WTC11 (cell line): ENCODE data around the gene DGKQ. TPM values are rescaled to one million over a fixed set of nuclear protein-coding genes. Genes with fewer than 3 reads are reported as not detected.

Experiments
- ATAC-seq: fragments of 200-7000 bp; cut with Tn5 transposase; 2 replicates; pipeline ENCODE4 v1.10.0; 2021; ENCODE audit warnings: mild to moderate bottlenecking, moderate library complexity
- CTCF ChIA-PET: fragments of 300-600 bp; sonication (Branson Sonifier 250); formaldehyde crosslinking; loops from one replicate; lab custom pipeline; 2021; ENCODE audit warnings: antibody characterized with exemption; lab: Charles Lee
- POLR2A ChIA-PET: fragments of 350-600 bp; sonication (Branson Sonifier 250); formaldehyde crosslinking; loops from one replicate; lab custom pipeline; 2021; ENCODE audit warnings: antibody characterized with exemption; lab: Charles Lee
- DNase-seq: peaks from one replicate; pipeline ENCODE4 v3.0.0; 2021; ENCODE audit warnings: low spot score
- H3K27ac Mint-ChIP-seq: 2 replicates; pipeline ENCODE4 v1.8.0; 2021; ENCODE audit warnings: mixed read lengths
- H3K27me3 Mint-ChIP-seq: 2 replicates; pipeline ENCODE4 v1.8.0; 2021; ENCODE audit warnings: low read depth, mild to moderate bottlenecking, moderate library complexity, mixed read lengths
- H3K36me3 Mint-ChIP-seq: 2 replicates; pipeline ENCODE4 v1.8.0; 2021; ENCODE audit warnings: mixed read lengths
- H3K4me1 Mint-ChIP-seq: 2 replicates; pipeline ENCODE4 v1.8.0; 2022; ENCODE audit warnings: mixed read lengths
- H3K4me3 Mint-ChIP-seq: 2 replicates; pipeline ENCODE4 v1.8.0; 2021; ENCODE audit warnings: mild to moderate bottlenecking, moderate library complexity, mixed read lengths
- H3K9me3 Mint-ChIP-seq: 2 replicates; pipeline ENCODE4 v1.8.0; 2021; ENCODE audit warnings: mixed read lengths
- ATF1 ChIP-seq: sonication (generic); formaldehyde crosslinking; IDR thresholded peaks from 2 replicates; pipeline ENCODE4 v1.8.1; 2023; ENCODE audit warnings: mild to moderate bottlenecking, moderate library complexity, missing genetic modification reagents
- CBFB ChIP-seq: sonication (generic); formaldehyde crosslinking; IDR thresholded peaks from 2 replicates; pipeline ENCODE4 v1.8.1; 2022; ENCODE audit warnings: mild to moderate bottlenecking, low read depth, missing genetic modification reagents
- FOXK1 ChIP-seq: sonication (generic); formaldehyde crosslinking; IDR thresholded peaks from 2 replicates; pipeline ENCODE4 v1.8.0; 2022; ENCODE audit warnings: mild to moderate bottlenecking, moderate library complexity, missing genetic modification reagents
- MYBL2 ChIP-seq: sonication (generic); formaldehyde crosslinking; IDR thresholded peaks from 2 replicates; pipeline ENCODE4 v1.8.1; 2023; ENCODE audit warnings: mild to moderate bottlenecking, moderate library complexity, missing genetic modification reagents
- NFE2L1 ChIP-seq: sonication (generic); formaldehyde crosslinking; IDR thresholded peaks from 2 replicates; pipeline ENCODE4 v1.8.1; 2023; ENCODE audit warnings: missing genetic modification reagents
- TCF7 ChIP-seq: sonication (generic); formaldehyde crosslinking; IDR thresholded peaks from 2 replicates; pipeline ENCODE4 v1.8.0; 2022; ENCODE audit warnings: mild to moderate bottlenecking, low read depth, missing genetic modification reagents, moderate library complexity
- ZNF263 ChIP-seq: sonication (generic); formaldehyde crosslinking; IDR thresholded peaks from 2 replicates; pipeline ENCODE4 v1.8.1; 2022; ENCODE audit warnings: low read depth, mild to moderate bottlenecking, moderate library complexity, missing genetic modification reagents
- ZNF423 ChIP-seq: fragments of 250-450 bp; sonication (Bioruptor Pico); IDR thresholded peaks from 2 replicates; pipeline ENCODE4 v2.1.2; 2022; ENCODE audit warnings: mild to moderate bottlenecking, moderate library complexity
- total RNA-seq: library from RNA; stranded (reverse); gene quantifications from 3 replicates; pipeline ENCODE4 v1.2.3, GENCODE V29; 2021
- TF ChIP-seq, protein P1 (sequence below): sonication (generic); formaldehyde crosslinking; IDR thresholded peaks from 2 replicates; pipeline ENCODE4 v1.8.1; 2023; ENCODE audit warnings: mild to moderate bottlenecking, moderate library complexity, missing genetic modification reagents
- TF ChIP-seq, protein P2 (sequence below): sonication (generic); formaldehyde crosslinking; IDR thresholded peaks from 2 replicates; pipeline ENCODE4 v1.8.1; 2023; ENCODE audit warnings: mild to moderate bottlenecking, missing genetic modification reagents, borderline replicate concordance
- TF ChIP-seq, protein P3 (sequence below): sonication (generic); formaldehyde crosslinking; conservative IDR thresholded peaks from 2 replicates; pipeline ENCODE4 v1.8.1; 2023; ENCODE audit warnings: mild to moderate bottlenecking, low read depth, missing genetic modification reagents, moderate library complexity
- TF ChIP-seq, protein P4 (sequence below): sonication (generic); formaldehyde crosslinking; IDR thresholded peaks from 2 replicates; pipeline ENCODE4 v1.8.0; 2023; ENCODE audit warnings: mild to moderate bottlenecking, missing genetic modification reagents
- TF ChIP-seq, protein P5 (sequence below): fragments of 250-450 bp; sonication (Bioruptor Pico); IDR thresholded peaks from 2 replicates; pipeline ENCODE4 v1.9.0; 2021; ENCODE audit warnings: moderate library complexity, mild to moderate bottlenecking, inconsistent platforms, borderline replicate concordance

DGKQ gene
- total RNA-seq, 1 experiment from 2014 or later, result 19.3 TPM

DNA sequence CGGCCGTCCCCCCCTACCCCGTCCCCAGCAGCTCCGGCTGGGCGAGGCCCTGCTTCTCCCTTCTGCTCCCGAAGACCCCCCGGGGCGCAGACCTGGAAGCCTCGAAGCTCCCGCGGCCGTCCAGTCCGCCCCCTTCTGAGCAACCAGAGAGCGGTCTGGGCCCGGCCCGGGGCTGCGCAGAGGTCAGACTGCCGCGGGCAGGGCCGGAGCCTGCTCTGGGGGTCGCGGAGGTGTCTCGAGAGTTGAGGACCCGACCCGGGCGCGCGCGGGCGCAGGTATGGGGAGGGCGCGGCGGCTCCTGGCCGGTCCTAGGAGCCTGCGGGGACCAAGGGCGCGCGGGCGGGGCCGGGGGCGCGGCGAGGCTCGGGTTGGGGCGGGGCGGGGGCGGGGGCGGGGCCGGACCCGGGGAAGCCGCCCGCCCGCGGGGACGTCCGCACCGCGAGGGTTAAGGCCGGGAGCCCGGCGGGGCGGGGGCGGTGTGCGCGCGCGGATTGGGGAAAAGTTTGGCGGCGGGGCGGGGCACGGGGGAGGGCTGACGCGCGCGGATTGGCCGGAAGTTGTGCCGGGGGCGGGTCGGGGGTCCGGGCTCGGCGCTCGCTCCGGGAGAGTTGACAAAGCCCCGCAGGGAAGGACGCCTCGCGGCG lies 37.8 kb upstream of the DGKQ start, which contains the start of gene FGFRL1:
TSS of gene FGFRL1 (plus strand) at position 605 of the 644 bp plus-strand sequence. CDS start 860 bp downstream, outside the sequence.
- Mint-ChIP-seq H3K4me1 (peaks cover 10% of the 10 kb centered on the region), H3K27ac (no peak within 1 kb of the TSS), H3K9me3 (peaks cover 7% of the 10 kb centered on the region; the same call in 1 of the 2 replicates), H3K4me3 (peak within 1 kb of the TSS; percentile 66), H3K27me3 (peaks cover 43% of the 10 kb centered on the region), H3K36me3 (no peaks in the 10 kb centered on the region)
- TF ChIP-seq CBFB (CRISPR knock-in tag) (no peak), ZNF423 (peak; percentile 75)
- peak; percentile 88 for DNase-seq
- ChIA-PET CTCF (interaction anchor here (0.6 to 1.6 kb wide), 6 partner anchors 8 to 85 kb away, joined by 3 to 8 read pairs (median 3); partner anchors contain the start of gene IDUA), POLR2A (no interaction called here)
- ATAC-seq, result peak; percentile 43

DNA sequence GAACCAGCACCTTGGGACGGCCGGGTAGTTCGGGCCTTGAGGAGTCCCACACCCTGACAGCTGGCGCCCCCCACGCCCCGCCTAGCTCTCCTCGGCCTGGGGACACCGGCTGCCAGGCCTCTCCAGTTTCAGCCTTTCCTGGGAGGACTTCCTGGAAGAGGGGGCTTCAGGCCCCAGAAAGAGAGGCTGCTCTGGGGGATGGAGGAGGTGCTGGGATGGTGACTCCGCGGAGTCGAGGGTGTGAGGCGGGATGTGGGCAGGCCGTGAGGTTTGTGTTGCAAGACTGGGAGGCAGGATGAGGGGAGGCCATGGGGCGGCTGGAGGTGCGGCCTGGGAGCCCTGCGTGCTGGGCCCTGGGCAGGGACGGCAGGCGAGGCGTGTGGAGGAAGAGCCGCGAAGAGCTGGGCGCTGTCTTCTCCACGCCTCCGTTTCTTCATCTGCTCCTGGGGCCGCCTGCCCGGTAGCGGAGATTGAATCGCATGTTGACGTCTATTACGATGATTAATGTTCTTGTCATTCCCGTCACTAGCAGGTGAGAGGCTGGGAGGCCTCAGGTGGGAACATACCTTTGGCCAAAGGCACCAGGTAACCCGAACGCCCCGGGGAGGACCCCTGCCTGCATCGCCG lies 37.1 kb upstream of the DGKQ start:
- ChIA-PET POLR2A (no interaction called here), CTCF (interaction anchor here (0.6 to 1.6 kb wide), 10 partner anchors 9 to 320 kb away, joined by 3 to 8 read pairs (median 3); partner anchors contain the start of genes DGKQ and IDUA)

More for the DNA sequence above, 37.1 kb upstream of the DGKQ start:
- ATAC-seq (peak; percentile 2), DNase-seq (peak; percentile 40)
- Mint-ChIP-seq H3K27me3 (peaks cover 50% of the 10 kb centered on the region), H3K27ac (no peak overlapping the region), H3K4me1 (peaks cover 10% of the 10 kb centered on the region), H3K4me3 (peak overlapping the region; percentile 66), H3K36me3 (no peaks in the 10 kb centered on the region), H3K9me3 (peaks cover 7% of the 10 kb centered on the region; the same call in 1 of the 2 replicates)
- peak; percentile 40; the same call in 1 of the 2 replicates for TF ChIP-seq ZNF263 (CRISPR knock-in tag)
- TF ChIP-seq, protein P1, sequence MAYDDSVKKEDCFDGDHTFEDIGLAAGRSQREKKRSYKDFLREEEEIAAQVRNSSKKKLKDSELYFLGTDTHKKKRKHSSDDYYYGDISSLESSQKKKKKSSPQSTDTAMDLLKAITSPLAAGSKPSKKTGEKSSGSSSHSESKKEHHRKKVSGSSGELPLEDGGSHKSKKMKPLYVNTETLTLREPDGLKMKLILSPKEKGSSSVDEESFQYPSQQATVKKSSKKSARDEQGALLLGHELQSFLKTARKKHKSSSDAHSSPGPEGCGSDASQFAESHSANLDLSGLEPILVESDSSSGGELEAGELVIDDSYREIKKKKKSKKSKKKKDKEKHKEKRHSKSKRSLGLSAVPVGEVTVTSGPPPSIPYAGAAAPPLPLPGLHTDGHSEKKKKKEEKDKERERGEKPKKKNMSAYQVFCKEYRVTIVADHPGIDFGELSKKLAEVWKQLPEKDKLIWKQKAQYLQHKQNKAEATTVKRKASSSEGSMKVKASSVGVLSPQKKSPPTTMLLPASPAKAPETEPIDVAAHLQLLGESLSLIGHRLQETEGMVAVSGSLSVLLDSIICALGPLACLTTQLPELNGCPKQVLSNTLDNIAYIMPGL (CRISPR knock-in tag), result 0 out of 2 replicates have a peak, but pooled peaks have one; percentile 19
- TF ChIP-seq, protein P2, sequence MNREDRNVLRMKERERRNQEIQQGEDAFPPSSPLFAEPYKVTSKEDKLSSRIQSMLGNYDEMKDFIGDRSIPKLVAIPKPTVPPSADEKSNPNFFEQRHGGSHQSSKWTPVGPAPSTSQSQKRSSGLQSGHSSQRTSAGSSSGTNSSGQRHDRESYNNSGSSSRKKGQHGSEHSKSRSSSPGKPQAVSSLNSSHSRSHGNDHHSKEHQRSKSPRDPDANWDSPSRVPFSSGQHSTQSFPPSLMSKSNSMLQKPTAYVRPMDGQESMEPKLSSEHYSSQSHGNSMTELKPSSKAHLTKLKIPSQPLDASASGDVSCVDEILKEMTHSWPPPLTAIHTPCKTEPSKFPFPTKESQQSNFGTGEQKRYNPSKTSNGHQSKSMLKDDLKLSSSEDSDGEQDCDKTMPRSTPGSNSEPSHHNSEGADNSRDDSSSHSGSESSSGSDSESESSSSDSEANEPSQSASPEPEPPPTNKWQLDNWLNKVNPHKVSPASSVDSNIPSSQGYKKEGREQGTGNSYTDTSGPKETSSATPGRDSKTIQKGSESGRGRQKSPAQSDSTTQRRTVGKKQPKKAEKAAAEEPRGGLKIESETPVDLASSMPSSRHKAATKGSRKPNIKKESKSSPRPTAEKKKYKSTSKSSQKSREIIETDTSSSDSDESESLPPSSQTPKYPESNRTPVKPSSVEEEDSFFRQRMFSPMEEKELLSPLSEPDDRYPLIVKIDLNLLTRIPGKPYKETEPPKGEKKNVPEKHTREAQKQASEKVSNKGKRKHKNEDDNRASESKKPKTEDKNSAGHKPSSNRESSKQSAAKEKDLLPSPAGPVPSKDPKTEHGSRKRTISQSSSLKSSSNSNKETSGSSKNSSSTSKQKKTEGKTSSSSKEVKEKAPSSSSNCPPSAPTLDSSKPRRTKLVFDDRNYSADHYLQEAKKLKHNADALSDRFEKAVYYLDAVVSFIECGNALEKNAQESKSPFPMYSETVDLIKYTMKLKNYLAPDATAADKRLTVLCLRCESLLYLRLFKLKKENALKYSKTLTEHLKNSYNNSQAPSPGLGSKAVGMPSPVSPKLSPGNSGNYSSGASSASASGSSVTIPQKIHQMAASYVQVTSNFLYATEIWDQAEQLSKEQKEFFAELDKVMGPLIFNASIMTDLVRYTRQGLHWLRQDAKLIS (CRISPR knock-in tag), result no peak
- TF ChIP-seq TCF7 (CRISPR knock-in tag), result no peak
- TF ChIP-seq, protein P3, sequence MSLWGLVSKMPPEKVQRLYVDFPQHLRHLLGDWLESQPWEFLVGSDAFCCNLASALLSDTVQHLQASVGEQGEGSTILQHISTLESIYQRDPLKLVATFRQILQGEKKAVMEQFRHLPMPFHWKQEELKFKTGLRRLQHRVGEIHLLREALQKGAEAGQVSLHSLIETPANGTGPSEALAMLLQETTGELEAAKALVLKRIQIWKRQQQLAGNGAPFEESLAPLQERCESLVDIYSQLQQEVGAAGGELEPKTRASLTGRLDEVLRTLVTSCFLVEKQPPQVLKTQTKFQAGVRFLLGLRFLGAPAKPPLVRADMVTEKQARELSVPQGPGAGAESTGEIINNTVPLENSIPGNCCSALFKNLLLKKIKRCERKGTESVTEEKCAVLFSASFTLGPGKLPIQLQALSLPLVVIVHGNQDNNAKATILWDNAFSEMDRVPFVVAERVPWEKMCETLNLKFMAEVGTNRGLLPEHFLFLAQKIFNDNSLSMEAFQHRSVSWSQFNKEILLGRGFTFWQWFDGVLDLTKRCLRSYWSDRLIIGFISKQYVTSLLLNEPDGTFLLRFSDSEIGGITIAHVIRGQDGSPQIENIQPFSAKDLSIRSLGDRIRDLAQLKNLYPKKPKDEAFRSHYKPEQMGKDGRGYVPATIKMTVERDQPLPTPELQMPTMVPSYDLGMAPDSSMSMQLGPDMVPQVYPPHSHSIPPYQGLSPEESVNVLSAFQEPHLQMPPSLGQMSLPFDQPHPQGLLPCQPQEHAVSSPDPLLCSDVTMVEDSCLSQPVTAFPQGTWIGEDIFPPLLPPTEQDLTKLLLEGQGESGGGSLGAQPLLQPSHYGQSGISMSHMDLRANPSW (CRISPR knock-in tag), result no peak
- TF ChIP-seq, protein P4, sequence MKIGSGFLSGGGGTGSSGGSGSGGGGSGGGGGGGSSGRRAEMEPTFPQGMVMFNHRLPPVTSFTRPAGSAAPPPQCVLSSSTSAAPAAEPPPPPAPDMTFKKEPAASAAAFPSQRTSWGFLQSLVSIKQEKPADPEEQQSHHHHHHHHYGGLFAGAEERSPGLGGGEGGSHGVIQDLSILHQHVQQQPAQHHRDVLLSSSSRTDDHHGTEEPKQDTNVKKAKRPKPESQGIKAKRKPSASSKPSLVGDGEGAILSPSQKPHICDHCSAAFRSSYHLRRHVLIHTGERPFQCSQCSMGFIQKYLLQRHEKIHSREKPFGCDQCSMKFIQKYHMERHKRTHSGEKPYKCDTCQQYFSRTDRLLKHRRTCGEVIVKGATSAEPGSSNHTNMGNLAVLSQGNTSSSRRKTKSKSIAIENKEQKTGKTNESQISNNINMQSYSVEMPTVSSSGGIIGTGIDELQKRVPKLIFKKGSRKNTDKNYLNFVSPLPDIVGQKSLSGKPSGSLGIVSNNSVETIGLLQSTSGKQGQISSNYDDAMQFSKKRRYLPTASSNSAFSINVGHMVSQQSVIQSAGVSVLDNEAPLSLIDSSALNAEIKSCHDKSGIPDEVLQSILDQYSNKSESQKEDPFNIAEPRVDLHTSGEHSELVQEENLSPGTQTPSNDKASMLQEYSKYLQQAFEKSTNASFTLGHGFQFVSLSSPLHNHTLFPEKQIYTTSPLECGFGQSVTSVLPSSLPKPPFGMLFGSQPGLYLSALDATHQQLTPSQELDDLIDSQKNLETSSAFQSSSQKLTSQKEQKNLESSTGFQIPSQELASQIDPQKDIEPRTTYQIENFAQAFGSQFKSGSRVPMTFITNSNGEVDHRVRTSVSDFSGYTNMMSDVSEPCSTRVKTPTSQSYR (CRISPR knock-in tag), result no peak
- peak; percentile 24; the same call in 1 of the 2 replicates for TF ChIP-seq NFE2L1 (CRISPR knock-in tag)
- no peak for TF ChIP-seq FOXK1
- TF ChIP-seq MYBL2 (CRISPR knock-in tag), result no peak
- TF ChIP-seq, protein P5, sequence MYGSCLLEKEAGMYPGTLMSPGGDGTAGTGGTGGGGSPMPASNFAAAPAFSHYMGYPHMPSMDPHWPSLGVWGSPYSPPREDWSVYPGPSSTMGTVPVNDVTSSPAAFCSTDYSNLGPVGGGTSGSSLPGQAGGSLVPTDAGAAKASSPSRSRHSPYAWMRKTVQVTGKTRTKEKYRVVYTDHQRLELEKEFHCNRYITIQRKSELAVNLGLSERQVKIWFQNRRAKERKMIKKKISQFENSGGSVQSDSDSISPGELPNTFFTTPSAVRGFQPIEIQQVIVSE (CRISPR knock-in tag), result no peak
- no peak for TF ChIP-seq ATF1 (CRISPR knock-in tag)
